H1 (cell line): ENCODE measurements around the gene ANAPC5.

ENCODE experiments used
- POLR2A ChIP-seq, 2 experiments: IDR thresholded peaks; 1 replicate in 1 of 2; 2 replicates in 1 of 2; pipeline ENCODE4 v1.6.1; 2011; ENCODE audit warnings: low read depth in 2 of 2, low read length in 2 of 2, mild to moderate bottlenecking in 2 of 2; ENCODE audit errors: control extremely low read depth in 1 of 2
- SP1 ChIP-seq: IDR thresholded peaks from 2 replicates; pipeline ENCODE4 v1.6.1; 2011; ENCODE audit warnings: low read depth, low read length

DNA sequence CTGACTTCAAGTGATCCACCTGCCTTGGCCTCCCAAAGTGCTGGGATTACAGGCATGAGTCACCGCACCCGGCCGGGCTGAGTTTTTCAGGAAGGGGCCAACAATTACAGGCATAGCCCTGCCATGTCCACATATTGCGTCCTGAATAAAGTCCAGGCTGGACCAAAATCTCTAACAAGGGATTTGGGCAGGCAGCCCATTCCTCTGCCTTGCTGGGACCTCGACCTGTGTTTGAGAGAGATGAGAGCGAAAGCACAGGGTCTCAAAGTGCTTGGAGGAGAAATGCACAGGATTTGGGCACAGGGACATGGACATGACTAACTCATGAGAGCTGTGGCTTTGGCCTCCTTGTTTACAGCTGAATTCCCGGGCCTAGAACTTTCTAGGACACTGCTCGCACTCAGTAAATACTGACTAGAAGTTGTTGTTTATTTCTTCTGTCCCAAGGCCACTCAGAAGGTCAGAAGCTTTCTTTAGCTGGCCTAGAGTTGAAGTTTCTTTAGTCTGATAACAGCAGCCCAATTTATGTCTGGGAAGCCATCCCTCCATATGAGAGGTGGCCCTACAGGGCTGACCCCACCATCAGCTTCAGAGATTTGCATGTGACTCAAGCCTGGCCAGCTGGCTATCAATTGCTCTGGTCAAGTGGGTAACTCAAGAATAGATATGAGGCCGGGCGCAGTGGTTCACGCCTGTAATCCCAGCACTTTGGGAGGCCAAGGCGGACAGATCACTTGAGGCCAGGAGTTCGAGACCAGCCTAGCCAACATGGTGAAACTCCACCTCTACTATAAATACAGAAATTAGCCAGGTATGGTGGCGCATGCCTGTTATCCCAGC lies 67.4 kb downstream of the ANAPC5 start:
- TF ChIP-seq POLR2A (IDR thresholded peaks at IDR 0.05; ENCODE audit: control extremely low read depth in 1 of 2, low read depth in 2 of 2, low read length in 2 of 2): no peak
- no peak for TF ChIP-seq SP1
